ENCODE measurements around the gene SLC38A1.
"Not testable (repeated sequence)": the region's sequence is repeated elsewhere in the genome, so short reads cannot be mapped to it uniquely, and the experiment has no call there.

SLC38A1 gene

DNA sequence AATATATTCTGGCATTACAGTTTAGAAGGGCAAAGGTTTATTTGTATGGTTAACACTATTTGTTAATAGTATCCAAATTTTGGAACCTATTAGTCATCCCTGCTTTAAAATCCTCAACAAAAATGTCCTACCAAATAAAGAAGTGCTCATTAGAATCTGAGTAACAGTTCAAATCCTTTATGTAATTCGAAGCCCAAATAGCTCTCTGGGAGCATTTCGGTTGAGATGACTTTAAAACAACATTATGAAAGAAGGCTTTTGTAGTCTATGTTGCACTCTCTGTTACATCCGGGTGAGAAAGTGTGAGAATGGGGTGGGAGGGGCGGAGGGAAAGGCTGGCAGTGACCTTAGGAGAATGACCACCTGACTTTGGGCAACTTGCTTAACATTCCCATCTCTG lies 59.7 kb downstream of the SLC38A1 start:
- no peak for DNase-seq (ENCODE audit: low read depth in 1 of 2, low spot score in 1 of 2)

DNA sequence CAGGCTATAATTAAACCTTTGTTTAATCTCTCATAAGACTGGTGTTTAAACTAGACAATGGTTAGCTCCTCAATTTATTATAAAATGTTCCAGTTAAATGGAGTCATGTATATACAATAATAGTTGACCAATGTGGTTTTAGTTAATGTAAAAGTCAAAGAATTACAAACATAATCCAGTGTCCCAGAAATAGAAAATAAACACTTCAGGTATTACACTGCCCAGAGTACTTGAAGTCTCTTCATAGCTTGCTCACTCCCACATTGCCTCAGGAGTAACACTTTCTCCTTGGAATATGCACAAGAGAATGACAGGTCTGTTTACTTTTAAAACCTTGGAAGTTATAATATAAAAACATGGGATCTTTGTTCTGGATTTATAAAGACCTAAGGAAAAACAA lies 60.5 kb downstream of the SLC38A1 start:
- DNase-seq (ENCODE audit: low read depth in 1 of 2, low spot score in 1 of 2): no peak

DNA sequence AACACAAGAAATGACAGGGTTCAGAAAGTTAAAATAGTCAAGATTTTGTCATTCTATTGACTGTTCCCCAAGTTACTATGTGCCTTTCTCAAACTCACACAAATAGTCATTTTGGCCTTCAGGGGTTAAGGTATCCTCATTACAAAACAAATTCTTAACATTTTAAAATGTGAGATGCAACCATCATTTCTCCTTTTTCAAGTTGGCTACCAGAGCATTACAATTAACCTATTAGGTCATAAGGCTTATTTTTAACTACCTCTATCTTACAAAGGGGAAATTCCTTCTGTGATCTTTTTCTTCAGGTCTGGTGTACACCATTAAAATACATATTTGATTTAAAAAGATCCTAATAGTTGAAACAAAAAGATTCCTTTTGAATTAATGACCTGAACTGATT lies 61.2 kb downstream of the SLC38A1 start:
- no peak for DNase-seq (ENCODE audit: low read depth in 1 of 2, low spot score in 1 of 2)

DNA sequence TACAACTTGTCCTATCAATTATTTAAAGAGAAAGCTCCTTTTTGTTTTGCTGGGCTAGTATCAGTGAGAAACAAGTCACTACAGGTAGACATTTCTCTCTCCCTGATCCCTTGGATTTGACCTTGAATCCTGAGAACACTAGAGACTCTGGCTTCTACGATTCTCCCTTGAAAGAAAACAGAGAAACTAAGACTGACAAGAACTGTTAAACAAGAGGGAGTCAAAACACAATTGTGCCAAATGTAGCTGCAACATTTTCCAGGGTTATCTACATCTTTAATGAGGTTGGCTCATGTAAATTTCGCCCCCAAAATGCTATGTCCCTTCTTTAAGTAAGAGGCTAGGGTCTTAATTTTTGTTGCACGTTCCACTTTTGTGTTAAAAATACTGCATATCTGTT lies 62.4 kb downstream of the SLC38A1 start:
- DNase-seq (ENCODE audit: low read depth in 1 of 2, low spot score in 1 of 2): no peak

DNA sequence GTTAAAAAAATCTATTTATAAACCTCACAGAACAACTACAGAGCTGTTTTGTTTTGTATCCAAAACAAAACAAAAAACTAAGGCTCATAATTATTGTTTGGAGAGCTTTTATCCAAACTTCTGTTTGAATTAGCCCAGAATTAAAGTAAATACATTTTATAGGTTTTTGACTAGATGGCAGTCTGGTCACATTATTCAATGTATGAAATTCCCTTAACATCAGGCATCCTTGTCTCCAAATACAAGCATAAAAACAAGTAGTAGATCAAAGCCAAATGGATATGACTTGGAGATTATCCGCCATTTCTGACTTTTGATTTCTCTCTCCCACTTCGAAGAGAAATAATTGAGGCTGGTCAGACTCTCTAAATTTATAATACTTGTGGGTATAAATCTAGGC lies 63.5 kb downstream of the SLC38A1 start:
- no peak for DNase-seq (ENCODE audit: low read depth in 1 of 2, low spot score in 1 of 2)

DNA sequence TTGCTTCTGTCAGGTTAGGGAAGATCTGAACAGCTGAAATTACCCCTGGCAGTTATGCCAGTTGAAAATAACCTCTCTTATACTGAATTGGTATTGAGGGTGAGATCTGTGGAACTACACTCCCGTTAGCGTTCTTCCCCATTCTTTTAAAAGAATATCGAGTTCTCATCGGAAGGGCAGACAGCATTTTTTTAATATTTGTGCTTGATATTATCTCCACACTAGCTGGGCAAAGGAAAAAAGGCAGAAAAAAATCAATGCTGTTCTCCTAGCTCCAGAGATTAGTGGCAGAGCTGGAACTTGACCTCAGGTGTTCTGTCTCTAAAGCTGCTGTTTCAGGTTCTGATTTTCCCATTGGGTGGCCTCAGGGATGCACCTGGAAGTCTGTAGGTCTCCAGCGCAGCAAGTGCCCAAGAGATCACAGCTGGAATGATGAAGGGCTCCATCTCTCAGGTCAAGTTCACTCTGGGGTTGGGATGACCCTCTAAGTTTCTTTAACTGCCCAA lies 67.5 kb downstream of the SLC38A1 start:
- DNase-seq (ENCODE audit: low read depth in 1 of 2, low spot score in 1 of 2): no peak

DNA sequence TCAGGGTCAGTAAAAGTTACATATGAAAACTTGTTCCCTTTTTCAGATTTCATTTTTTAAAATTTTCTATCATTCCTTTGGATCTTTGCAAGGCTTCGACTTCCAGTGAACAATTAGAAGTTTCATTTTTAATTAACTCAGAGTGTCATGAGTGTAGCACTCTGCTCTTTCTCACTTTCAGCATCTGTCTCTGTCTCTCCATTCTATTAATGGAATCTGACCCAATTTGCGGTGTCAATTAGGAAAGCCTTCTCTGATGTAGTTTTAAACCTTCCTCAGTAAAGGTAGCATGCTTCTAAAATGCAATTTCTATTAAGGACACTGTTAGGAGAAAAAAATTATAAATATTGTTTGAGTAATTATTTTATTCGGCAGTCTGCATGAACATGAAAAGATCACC lies 68.3 kb downstream of the SLC38A1 start:
- no peak for DNase-seq (ENCODE audit: low read depth in 1 of 2, low spot score in 1 of 2)

DNA sequence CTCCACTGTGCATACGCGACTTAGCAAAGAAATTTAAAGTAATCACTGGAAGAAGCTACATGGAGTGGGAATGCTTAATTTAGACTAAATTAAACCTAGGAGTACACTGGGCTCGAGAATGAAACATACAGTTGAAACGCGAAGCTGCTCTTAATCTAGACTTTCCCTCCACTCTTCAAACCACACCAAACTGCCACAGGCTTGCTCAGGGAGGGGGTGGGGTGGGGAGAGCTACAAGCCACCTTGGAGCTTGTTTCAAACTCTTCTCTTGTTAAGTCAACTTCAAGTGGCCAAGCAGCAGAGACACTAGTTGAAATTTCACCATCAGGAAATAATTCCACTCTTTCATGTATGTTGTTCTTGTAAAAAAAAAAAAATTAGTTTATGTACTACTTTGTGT lies 69.9 kb downstream of the SLC38A1 start:
- DNase-seq (ENCODE audit: low read depth in 1 of 2, low spot score in 1 of 2): no peak

DNA sequence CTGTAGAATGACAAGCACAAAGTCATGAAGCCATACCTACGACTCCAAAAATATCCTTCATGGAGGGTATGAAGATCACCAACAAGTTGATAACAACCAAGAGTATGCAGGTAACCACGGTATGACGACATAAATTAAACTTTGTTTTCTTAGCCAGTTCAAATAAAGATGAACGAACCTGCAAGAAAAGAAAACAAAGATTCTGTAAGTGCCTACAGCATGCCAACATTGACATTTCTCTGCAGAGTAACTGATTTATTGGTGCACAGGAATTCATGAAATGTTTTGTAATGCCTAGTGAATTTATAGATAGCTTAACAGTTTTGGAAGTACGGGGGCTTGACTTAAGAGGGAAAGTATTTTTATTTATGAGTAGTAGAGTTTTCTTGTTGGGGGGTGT lies 71.0 kb downstream of the SLC38A1 start:
- no peak for DNase-seq (ENCODE audit: low read depth in 1 of 2, low spot score in 1 of 2)

DNA sequence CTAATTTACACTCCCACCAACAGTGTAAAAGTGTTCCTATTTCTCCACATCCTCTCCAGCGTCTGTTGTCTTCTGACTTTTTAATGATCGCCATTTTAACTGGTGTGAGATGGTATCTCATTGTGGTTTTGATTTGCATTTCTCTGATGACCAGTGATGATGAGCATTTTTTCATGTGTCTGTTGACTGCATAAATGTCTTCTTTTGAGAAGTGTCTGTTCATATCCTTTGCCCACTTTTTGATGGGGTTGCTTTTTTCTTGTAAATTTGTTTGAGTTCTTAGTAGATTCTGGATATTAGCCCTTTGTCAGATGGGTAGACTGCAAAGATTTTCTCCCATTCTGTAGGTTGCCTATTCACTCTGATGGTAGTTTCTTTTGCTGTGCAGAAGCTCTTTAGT lies 78.3 kb downstream of the SLC38A1 start:
- not testable (repeated sequence) for DNase-seq (ENCODE audit: low read depth in 1 of 2, low spot score in 1 of 2)

DNA sequence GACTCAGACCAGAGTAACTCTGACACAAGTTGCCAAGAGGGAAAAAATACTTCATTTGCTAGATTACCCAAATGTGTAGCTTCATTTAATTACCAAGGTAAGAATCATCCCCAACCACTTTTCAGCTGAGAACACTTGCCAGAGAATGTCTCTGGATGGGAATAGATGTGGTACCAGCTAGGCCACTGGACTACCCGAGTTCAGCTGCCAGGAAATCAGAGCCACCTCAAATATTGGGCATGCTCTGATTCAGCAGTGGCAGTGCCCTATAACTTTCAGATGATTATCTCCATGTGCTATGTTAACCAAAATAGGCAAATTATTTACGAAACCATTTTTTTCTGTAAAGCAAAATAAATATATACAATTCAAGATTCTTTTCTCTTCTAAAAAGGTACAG lies 80.7 kb downstream of the SLC38A1 start:
- DNase-seq (ENCODE audit: low read depth in 1 of 2, low spot score in 1 of 2): no peak

DNA sequence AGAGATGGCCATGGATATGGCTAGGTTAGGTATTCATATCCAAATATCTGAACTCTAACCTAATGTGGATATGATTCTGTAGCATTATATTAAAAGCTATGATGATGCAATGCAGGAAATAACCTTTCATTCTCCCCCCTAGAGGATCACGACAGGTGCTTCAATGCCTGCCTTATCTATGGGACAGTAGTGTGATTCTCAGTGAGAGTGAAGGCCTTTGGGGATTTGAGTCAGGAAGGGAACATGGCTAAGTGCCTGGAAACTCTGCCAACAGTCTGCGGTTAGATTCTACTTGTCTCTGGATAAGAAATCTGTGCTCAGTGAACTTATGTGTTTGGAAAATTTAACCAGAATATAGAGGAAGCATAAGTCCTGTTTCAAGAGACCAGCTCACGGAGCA lies 81.8 kb downstream of the SLC38A1 start:
- no peak for DNase-seq (ENCODE audit: low read depth in 1 of 2, low spot score in 1 of 2)

DNA sequence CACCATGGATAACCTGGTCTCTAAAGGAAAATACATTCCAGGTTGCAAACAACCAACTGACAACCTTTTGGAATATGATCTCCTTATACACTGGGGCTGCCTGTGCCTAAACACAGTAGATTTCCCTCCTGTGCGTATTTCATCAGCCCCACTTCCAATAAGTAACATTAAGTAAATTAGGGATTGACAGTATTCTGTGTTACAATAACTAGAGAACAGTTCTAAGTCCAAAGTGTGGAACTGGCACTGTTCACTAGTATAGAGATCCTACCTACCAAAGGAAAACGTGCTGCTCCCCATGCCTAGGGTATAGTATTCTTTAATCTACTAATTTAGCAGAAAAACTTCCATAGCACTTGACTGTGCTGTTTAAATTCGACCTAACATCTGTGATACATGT lies 82.8 kb downstream of the SLC38A1 start:
- DNase-seq (ENCODE audit: low read depth in 1 of 2, low spot score in 1 of 2): no peak

DNA sequence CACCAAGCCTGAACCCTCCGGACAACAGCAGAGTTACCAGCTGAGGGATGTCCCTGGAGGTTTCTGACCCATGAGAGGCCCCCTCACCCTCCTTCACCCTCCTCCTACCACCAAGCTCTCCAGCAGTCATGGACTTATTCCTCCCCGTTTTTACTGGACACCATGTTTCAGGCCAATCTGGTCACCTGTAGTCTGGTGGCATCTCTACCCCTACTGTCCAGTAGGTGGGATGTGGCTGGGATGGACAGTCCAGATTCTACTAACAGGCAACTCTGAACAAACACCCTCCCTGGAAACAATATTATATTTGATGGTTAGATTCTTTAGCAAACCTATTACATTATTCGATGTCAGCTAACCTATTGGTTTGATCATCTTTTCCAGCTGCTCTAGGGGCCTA lies 83.2 kb downstream of the SLC38A1 start:
- no peak for DNase-seq (ENCODE audit: low read depth in 1 of 2, low spot score in 1 of 2)

DNA sequence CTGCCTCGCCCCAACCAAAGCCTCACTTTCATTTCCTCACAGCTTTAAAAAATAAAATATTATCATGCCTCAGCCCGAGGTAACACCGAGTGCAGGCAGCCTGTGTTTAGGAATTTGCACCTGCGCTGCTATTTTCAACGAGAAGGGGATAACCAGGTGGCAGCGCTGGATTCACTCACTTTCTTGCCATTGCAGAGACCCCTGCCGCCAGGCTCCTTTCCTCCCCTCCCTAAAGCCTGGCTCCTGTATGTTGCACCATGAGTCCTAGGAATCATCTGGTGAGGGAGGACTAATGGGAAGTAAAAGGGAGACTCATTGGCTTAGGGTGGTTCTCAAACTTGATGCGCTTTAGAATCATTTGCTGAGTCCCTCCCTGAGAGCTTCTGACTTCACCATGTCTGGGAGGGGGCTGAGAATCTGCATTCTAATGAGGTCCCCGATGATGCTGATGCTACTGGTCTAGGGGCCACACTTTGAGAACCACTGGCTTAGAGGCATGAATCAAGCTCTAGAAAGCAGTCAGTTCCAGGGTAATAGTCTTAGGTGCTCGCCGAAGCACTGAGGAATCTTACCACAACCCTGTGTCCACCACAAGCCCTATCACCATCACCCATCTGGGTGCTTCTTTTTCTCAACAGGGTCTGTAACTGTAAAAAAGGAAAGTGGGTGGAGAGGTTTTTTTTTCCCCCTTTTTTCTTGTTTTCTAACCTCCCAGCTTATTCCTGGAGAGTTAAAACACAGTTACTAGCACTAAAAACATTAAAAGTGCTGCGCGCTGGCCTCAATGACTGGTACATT lies 83.8 kb downstream of the SLC38A1 start:
- no peak for DNase-seq (ENCODE audit: low read depth in 1 of 2, low spot score in 1 of 2)

DNA sequence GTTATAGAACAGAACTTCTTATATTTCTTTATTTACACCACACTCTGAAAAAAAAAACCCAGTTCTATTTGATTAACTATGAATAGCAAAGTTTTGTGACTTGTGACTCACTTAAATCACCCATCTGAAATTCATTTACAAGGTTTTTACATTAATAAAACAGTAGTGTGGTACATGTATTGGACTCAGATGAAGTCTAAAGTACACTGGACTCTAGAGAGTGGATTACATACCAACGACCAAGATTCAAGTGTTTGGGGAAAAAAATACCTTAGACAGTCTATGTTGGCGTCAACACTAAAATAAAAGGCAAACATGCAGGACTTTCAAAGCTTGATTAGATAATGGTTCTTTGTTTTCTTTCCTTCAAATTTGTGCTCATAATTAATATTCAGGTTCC lies 85.7 kb downstream of the SLC38A1 start:
- DNase-seq (ENCODE audit: low read depth in 1 of 2, low spot score in 1 of 2): no peak

DNA sequence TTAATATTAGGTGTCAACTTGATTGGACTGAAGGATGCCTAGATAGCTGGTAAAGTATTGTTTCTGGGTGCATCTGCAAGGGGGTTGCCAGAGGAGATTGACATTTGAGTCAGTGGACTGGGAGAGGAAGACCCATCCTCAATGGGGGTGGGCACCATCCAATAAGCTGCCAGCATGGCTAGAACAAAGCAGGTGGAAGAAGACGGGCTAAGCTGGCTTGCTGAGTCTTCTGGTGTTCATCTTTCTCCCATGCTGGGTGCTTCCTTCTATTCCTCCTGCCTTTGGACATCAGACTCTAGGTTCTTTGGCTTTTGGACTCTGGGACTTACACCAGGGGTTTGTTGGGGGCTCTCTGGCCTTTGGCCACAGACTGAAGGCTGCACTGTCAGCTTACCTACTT lies 87.4 kb downstream of the SLC38A1 start:
- DNase-seq (ENCODE audit: low read depth in 1 of 2, low spot score in 1 of 2): no peak

DNA sequence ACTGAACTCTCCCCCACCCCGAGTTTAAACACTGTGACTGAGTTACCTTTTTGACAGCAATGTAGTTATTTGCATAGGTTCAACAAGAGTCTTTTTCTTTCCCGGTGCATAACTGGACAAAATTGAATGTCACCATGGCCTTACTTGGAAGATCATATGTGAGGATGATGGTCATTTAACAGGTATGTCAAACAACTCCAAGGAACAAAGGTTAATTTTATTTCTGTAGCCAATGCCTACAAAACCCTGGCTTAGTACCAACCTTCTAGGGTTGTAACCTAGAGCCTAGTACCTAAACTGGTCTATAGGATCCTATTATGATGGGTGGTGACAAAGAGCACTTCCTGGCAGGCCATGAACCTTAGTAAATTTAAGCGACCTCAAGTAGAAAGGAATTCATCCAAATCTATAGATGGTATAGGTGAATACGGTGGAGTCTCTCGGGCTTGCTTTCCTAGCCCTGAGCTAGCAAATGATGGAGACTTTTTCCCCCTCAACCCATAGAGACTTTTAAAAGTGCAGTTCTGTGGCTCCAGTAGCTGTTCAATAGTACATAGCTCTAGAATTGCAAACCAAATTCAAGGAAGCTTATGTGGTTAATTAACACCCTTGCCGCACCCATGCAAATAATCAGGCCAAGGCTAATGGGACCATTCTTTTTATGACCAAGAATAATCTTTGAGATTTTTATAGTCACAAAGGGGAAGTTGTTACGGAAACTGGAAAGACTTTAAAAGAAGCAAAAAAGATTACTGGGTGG lies 89.0 kb downstream of the SLC38A1 start:
- DNase-seq (ENCODE audit: low read depth in 1 of 2, low spot score in 1 of 2): no peak

DNA sequence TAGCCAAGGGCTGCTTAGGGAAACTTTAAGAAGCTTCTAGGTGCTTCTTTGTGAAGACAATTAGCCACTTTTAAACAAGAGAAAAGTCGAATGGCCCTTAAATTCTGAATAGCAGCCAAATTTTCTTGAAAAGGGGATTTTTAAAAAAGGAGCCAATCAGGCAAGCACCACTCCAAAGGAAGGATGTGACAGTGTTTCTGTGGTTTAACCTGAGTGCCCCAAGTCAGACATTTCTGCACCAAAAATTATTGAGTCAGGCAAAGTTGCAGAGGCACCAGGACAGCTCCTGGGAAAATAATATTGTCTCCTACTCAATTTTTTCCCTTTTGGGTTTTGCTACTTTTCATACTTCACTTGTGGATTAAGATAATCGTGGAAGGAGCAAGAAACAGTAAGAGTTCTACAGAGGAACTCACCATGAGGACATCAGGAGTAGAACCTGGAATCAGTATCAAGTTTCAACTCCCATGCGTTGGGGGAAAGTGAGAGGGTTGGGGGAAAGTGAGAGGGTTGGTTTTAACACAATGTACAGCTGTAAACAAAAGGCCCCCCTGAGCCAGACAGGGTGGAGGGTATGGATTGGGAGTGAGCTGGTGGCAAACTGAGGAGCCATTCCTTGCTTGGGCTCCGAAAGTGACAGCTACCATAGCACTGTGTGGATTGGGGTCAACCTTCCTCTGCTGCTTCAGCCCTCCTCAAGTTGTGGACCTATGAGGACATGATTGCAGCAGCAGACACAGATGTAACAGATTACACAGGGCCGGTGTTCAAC lies 90.8 kb downstream of the SLC38A1 start:
- DNase-seq (ENCODE audit: low read depth in 1 of 2, low spot score in 1 of 2): no peak

DNA sequence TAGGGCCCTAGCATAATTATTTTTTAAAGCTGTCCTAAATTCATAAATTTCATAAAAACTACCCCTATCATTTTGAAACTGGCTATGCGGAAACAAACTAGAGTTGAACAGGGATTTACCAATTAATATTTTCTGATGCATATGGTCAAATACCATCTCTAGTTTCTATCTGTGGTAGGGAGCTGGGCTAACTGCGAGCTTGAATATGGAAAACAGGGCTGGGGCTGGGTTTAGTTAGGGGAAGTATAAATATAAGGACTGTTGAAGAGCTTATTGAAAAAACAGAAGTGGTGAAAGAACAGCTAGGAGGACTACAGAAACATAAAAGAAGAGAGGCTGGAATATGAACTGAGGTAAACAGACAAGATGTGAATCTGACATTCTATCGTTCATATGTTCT lies 91.8 kb downstream of the SLC38A1 start:
- DNase-seq (ENCODE audit: low read depth in 1 of 2, low spot score in 1 of 2): no peak

DNA sequence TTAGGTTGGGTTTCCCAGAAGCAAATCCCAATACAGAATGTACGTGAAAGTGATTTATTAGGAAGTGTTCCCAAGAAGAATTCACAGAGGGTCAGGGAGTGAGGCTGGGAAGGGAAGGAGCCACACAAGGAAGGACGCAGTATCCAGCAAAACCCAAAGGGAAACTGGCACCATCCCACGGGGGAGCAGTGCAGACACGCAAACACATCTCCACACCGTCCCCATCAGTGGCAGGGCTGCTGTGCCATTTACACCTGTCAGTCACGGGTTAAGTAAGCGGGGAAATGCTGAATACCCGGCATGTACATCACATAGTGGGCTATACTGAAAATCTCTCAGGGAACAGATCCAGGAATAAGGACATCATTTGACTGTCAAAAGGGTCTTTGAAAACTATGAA lies 93.9 kb downstream of the SLC38A1 start:
- DNase-seq (ENCODE audit: low read depth in 1 of 2, low spot score in 1 of 2): no peak
